ENCODE results near the gene MOK. TPM values are rescaled to one million over a fixed set of nuclear protein-coding genes. Genes with fewer than 3 reads are reported as not detected.

Gene MOK
- polyA plus RNA-seq, 1 donor from 2014 or later = 63.6 TPM

DNA sequence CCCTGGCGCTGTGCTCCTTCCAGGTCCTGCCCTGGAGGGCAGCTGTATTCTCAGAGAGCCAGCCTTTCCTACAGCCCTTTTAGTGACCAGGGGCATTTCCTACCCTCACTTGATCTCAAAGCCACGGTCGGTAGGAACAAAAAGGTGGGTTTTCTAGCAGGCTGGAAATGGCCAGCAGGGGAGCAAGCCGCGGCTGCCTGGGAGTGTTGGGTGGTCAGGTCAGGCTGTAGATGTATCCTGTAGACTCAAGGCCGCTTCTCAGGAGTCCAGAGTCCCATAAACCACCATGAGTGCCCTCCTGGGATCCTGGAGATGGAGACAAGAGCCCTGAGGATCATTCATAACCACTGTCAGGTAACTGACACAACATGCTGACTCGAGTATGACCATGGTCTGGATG lies 39.1 kb upstream of the MOK start:
- Histone ChIP-seq H3K9me3 (ENCODE audit: low read length) (no peaks in the 10 kb centered on the region), H3K36me3 (ENCODE audit: insufficient read depth, low read length) (no peaks in the 10 kb centered on the region), H3K27me3 (ENCODE audit: insufficient read depth, low read depth, low read length) (no peaks in the 10 kb centered on the region), H3K4me2 (ENCODE audit: low read length) (no peak overlapping the region), H4K20me1 (ENCODE audit: insufficient read depth) (no peaks in the 10 kb centered on the region), H3K9me2 (ENCODE audit: insufficient read depth, low read length) (no peaks in the 10 kb centered on the region), H2AFZ (ENCODE audit: low read depth, low read length) (no peak overlapping the region), H3K27ac (ENCODE audit: low read length) (no peak overlapping the region), H3K9ac (ENCODE audit: low read length) (no peak overlapping the region), H3F3A (ENCODE audit: insufficient read depth, low read length, poor library complexity, severe bottlenecking) (peaks cover 5% of the 10 kb centered on the region), H3K79me2 (replicated peaks; ENCODE audit: insufficient read depth, low read length) (no peaks in the 10 kb centered on the region), H3K4me3 (ENCODE audit: low read length) (no peak overlapping the region)
- TF ChIP-seq POLR2AphosphoS5 (IDR thresholded peaks at IDR 0.05) (no peak), SMC3 (conservative IDR thresholded peaks at IDR 0.05; ENCODE audit: poor library complexity) (no peak), RAD21 (conservative IDR thresholded peaks at IDR 0.05) (no peak), MXI1 (conservative IDR thresholded peaks at IDR 0.05; ENCODE audit: poor library complexity, severe bottlenecking) (no peak), EP300 (conservative IDR thresholded peaks at IDR 0.05; ENCODE audit: poor library complexity, severe bottlenecking) (no peak), EZH2 (IDR thresholded peaks at IDR 0.05; ENCODE audit: borderline replicate concordance, insufficient read depth, low read length, poor library complexity, severe bottlenecking) (no peak), TAF1 (IDR thresholded peaks at IDR 0.05; ENCODE audit: low read depth) (no peak)
- TF ChIP-seq, protein P1, sequence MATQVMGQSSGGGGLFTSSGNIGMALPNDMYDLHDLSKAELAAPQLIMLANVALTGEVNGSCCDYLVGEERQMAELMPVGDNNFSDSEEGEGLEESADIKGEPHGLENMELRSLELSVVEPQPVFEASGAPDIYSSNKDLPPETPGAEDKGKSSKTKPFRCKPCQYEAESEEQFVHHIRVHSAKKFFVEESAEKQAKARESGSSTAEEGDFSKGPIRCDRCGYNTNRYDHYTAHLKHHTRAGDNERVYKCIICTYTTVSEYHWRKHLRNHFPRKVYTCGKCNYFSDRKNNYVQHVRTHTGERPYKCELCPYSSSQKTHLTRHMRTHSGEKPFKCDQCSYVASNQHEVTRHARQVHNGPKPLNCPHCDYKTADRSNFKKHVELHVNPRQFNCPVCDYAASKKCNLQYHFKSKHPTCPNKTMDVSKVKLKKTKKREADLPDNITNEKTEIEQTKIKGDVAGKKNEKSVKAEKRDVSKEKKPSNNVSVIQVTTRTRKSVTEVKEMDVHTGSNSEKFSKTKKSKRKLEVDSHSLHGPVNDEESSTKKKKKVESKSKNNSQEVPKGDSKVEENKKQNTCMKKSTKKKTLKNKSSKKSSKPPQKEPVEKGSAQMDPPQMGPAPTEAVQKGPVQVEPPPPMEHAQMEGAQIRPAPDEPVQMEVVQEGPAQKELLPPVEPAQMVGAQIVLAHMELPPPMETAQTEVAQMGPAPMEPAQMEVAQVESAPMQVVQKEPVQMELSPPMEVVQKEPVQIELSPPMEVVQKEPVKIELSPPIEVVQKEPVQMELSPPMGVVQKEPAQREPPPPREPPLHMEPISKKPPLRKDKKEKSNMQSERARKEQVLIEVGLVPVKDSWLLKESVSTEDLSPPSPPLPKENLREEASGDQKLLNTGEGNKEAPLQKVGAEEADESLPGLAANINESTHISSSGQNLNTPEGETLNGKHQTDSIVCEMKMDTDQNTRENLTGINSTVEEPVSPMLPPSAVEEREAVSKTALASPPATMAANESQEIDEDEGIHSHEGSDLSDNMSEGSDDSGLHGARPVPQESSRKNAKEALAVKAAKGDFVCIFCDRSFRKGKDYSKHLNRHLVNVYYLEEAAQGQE (IDR thresholded peaks at IDR 0.05; ENCODE audit: borderline replicate concordance) = no peak
- TF ChIP-seq, protein P2, sequence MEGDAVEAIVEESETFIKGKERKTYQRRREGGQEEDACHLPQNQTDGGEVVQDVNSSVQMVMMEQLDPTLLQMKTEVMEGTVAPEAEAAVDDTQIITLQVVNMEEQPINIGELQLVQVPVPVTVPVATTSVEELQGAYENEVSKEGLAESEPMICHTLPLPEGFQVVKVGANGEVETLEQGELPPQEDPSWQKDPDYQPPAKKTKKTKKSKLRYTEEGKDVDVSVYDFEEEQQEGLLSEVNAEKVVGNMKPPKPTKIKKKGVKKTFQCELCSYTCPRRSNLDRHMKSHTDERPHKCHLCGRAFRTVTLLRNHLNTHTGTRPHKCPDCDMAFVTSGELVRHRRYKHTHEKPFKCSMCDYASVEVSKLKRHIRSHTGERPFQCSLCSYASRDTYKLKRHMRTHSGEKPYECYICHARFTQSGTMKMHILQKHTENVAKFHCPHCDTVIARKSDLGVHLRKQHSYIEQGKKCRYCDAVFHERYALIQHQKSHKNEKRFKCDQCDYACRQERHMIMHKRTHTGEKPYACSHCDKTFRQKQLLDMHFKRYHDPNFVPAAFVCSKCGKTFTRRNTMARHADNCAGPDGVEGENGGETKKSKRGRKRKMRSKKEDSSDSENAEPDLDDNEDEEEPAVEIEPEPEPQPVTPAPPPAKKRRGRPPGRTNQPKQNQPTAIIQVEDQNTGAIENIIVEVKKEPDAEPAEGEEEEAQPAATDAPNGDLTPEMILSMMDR (IDR thresholded peaks at IDR 0.05; ENCODE audit: poor library complexity, severe bottlenecking) = no peak

DNA sequence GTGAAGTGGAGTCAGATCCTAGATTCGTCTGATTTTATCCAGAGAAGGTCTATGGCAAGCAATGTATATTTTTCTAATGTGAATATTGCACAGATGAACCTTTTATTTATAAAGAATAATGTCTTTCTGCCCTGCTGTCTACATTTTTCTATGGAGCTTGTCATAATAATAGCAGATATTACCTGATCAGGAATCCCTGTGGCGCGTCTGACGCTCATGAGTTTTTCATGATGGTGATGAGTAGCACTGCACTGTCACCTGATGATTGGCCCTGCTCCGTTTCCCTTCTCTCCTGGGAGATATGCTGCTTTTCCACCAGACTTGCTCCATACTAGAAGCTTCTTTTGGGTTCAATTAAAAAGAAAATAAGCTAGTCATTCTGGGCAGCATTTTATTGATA lies 37.3 kb upstream of the MOK start:
- H4K20me1 ChIP-seq (ENCODE audit: insufficient read depth) = no peaks in the 10 kb centered on the region
- no peaks in the 10 kb centered on the region for H3K79me2 ChIP-seq (replicated peaks; ENCODE audit: insufficient read depth, low read length)
- TF ChIP-seq POLR2AphosphoS5 (IDR thresholded peaks at IDR 0.05) = peak; percentile 80
- no peak for TF ChIP-seq RAD21 (conservative IDR thresholded peaks at IDR 0.05)
- TF ChIP-seq EZH2 (IDR thresholded peaks at IDR 0.05; ENCODE audit: borderline replicate concordance, insufficient read depth, low read length, poor library complexity, severe bottlenecking) = no peak
- no peak for TF ChIP-seq TAF1 (IDR thresholded peaks at IDR 0.05; ENCODE audit: low read depth)
- TF ChIP-seq MXI1 (conservative IDR thresholded peaks at IDR 0.05; ENCODE audit: poor library complexity, severe bottlenecking) = no peak
- peak; percentile 82 for TF ChIP-seq EP300 (conservative IDR thresholded peaks at IDR 0.05; ENCODE audit: poor library complexity, severe bottlenecking)
- TF ChIP-seq, protein P1 (IDR thresholded peaks at IDR 0.05; ENCODE audit: borderline replicate concordance) = no peak
- TF ChIP-seq SMC3 (conservative IDR thresholded peaks at IDR 0.05; ENCODE audit: poor library complexity) = no peak
- H3F3A ChIP-seq (ENCODE audit: insufficient read depth, low read length, poor library complexity, severe bottlenecking) = peaks cover 5% of the 10 kb centered on the region
- H3K9me2 ChIP-seq (ENCODE audit: insufficient read depth, low read length) = no peaks in the 10 kb centered on the region
- no peak overlapping the region for H2AFZ ChIP-seq (ENCODE audit: low read depth, low read length)
- H3K36me3 ChIP-seq (ENCODE audit: insufficient read depth, low read length) = no peaks in the 10 kb centered on the region
- no peaks in the 10 kb centered on the region for H3K27me3 ChIP-seq (ENCODE audit: insufficient read depth, low read depth, low read length)
- H3K4me3 ChIP-seq (ENCODE audit: low read length) = peak overlapping the region; percentile 45
- peak overlapping the region; percentile 39 for H3K4me2 ChIP-seq (ENCODE audit: low read length)
- peak overlapping the region; percentile 80 for H3K27ac ChIP-seq (ENCODE audit: low read length)
- H3K9me3 ChIP-seq (ENCODE audit: low read length) = no peaks in the 10 kb centered on the region
- no peak overlapping the region for H3K9ac ChIP-seq (ENCODE audit: low read length)

All from neural cell (in vitro differentiated cells).